KOPT-K1 (cell line): ENCODE measurements around the gene QPCTL.
"Not testable (repeated sequence)": the region's sequence is repeated elsewhere in the genome, so short reads cannot be mapped to it uniquely, and the experiment has no call there.

Experiments used
- H3K27ac ChIP-seq: fragments of 200-600 bp; sonication (generic); 2 replicates; pipeline ENCODE4 v1.5.1; 2016; ENCODE audit warnings: antibody characterized with exemption, mild to moderate bottlenecking, low read depth, low read length; ENCODE audit not compliant: poor library complexity, severe bottlenecking
- H3K36me3 ChIP-seq: fragments of 200-600 bp; sonication (generic); 2 replicates; pipeline ENCODE4 v1.5.1; 2017; ENCODE audit warnings: antibody characterized with exemption, mild to moderate bottlenecking, low read length, moderate library complexity; ENCODE audit not compliant: insufficient read depth
- H3K9me3 ChIP-seq: fragments of 200-600 bp; sonication (generic); 2 replicates; pipeline ENCODE4 v1.5.1; 2017; ENCODE audit warnings: antibody characterized with exemption, low read length, mild to moderate bottlenecking; ENCODE audit not compliant: insufficient read depth, poor library complexity, severe bottlenecking

The QPCTL gene

GRCh38 chr19:45664575-45664974, 27.9 kb upstream of the QPCTL start:
- no peaks in the 10 kb centered on the region for H3K9me3 ChIP-seq
- no peaks in the 10 kb centered on the region for H3K36me3 ChIP-seq
- no peak overlapping the region for H3K27ac ChIP-seq

- no peak within 1 kb of the TSS for H3K27ac ChIP-seq
These were observed 24.7 kb upstream of the QPCTL start, which contains the start of gene GIPR for GRCh38 chr19:45667620-45668341. Gene GIPR (plus strand): TSS chr19:45668221. CDS start chr19:45669521, 1,300 bp downstream.

GRCh38 chr19:45668342-45668871, 24.1 kb upstream of the QPCTL start:
- H3K27ac ChIP-seq: no peak overlapping the region
- no peaks in the 10 kb centered on the region for H3K36me3 ChIP-seq
- H3K9me3 ChIP-seq: no peaks in the 10 kb centered on the region

More at GRCh38 chr19:45667620-45668341, 24.7 kb upstream of the QPCTL start, which contains the start of gene GIPR:
- Histone ChIP-seq H3K36me3 (no peaks in the 10 kb centered on the region), H3K9me3 (no peaks in the 10 kb centered on the region)

DNA sequence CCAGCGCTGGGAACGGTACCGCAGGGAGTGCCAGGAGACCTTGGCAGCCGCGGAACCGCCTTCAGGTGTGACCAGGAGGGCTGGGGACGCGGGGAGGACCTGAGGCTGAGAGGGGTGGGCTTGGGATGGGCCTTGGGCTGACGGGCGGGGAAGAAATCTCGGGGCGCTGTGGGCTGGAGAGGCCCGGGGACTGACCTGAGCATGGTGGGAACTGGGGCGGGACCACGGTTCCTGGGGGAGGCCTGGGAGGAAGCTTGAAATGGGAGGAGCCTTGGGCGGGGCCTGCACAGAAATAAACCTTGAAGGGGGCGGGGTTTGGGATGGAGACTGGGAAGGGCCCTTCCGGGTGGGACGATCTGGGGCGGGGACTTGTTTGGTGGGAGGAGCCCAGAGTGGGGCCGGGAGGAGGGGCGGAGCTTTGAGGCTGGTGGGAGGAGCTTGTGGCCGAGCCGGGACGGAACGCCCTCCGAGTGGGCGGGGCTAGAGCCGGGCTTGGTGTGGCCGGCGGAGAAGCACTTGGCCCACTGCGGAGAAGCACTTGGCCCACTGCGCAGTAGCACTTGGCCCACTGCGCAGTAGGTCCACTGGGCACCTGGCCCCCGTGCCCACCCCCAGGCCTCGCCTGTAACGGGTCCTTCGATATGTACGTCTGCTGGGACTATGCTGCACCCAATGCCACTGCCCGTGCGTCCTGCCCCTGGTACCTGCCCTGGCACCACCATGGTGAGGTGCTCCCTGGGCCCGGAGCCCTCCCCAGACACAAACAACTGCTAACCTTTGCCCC, 21.6 kb upstream of the QPCTL start:
- no peaks in the 10 kb centered on the region for H3K9me3 ChIP-seq
- no peaks in the 10 kb centered on the region for H3K36me3 ChIP-seq
- H3K27ac ChIP-seq: no peak overlapping the region

GRCh38 chr19:45674946-45675345, 17.5 kb upstream of the QPCTL start:
- no peak overlapping the region for H3K27ac ChIP-seq
- no peaks in the 10 kb centered on the region for H3K9me3 ChIP-seq
- H3K36me3 ChIP-seq: no peaks in the 10 kb centered on the region

GRCh38 chr19:45676851-45677263, 15.6 kb upstream of the QPCTL start:
- Histone ChIP-seq H3K9me3 (no peaks in the 10 kb centered on the region), H3K27ac (no peak overlapping the region), H3K36me3 (no peaks in the 10 kb centered on the region)

DNA sequence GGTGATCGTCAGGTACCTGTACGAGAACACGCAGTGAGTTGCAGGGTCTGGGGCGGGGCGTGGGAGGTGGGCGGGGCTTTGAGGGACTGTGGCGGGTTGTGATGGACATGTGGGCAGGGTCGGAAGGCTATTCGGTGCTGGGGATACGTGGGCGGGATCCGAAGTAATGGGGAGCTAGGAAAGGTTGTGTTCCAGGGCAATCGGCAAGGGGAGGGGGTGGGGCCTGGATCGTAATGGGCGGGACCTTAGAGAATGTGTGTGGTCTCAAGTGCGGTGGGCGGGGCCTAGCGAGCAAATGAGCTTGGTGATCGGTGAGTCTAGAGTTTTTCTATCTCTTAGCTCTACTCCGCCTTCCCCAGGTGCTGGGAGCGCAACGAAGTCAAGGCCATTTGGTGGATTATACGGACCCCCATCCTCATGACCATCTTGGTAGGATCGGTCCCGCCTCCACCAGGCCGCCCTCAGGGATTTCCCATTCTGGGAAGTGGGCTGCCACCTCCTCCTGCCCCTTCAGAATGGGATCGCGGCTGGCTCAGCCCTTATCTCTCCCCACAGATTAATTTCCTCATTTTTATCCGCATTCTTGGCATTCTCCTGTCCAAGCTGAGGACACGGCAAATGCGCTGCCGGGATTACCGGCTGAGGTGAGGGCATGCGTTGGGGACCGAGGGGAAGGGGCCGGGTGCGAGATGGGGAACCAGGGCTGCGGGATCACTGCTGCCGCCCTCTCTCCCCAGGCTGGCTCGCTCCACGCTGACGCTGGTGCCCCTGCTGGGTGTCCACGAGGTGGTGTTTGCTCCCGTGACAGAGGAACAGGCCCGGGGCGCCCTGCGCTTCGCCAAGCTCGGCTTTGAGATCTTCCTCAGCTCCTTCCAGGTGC, 14.9 kb upstream of the QPCTL start:
- Histone ChIP-seq H3K27ac (no peak overlapping the region), H3K9me3 (no peaks in the 10 kb centered on the region), H3K36me3 (no peaks in the 10 kb centered on the region)

DNA sequence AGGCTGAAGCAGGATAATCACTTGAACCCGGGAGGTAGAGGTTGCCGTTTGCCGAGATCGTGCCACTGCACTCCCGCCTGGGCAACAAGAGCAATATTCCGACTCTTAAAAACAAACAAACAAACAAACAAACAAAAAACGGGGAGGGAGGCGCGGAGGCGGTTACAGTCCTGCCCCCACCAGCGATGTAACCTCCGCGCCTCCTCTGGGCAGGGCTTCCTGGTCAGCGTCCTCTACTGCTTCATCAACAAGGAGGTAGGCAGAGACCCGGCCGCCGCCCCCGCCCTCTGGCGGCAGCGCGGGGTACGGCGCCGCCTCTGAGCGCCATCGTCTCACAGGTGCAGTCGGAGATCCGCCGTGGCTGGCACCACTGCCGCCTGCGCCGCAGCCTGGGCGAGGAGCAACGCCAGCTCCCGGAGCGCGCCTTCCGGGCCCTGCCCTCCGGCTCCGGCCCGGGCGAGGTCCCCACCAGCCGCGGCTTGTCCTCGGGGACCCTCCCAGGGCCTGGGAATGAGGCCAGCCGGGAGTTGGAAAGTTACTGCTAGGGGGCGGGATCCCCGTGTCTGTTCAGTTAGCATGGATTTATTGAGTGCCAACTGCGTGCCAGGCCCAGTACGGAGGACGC, 11.0 kb upstream of the QPCTL start:
- Histone ChIP-seq H3K36me3 (peaks cover 38% of the 10 kb centered on the region), H3K27ac (peak overlapping the region; percentile 22)

GRCh38 chr19:45682117-45682516, 10.3 kb upstream of the QPCTL start:
- Histone ChIP-seq H3K9me3 (no peaks in the 10 kb centered on the region), H3K36me3 (peaks cover 45% of the 10 kb centered on the region), H3K27ac (peak overlapping the region; percentile 22)

More for the DNA sequence above, 11.0 kb upstream of the QPCTL start:
- no peaks in the 10 kb centered on the region for H3K9me3 ChIP-seq

DNA sequence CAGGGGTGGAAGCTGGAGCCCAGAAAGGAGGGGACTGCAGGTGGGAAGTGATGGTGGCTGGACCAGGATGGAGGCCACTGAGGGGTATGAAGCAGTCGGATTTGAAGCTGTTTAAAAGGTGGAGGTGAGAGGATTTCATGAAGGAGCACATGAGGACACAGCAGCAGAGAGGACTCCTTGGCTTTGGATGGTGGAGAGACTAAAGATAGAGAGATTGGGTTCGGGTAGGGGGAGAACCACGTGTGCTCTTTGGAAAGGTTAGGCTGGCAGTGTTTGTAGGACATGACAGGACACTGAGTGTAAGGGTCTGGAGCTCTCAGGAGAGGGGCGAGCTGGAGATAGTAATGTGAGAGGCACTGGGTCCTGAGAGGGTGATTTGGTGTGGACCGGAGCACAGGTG, 9.6 kb upstream of the QPCTL start:
- Histone ChIP-seq H3K27ac (no peak overlapping the region), H3K36me3 (peaks cover 52% of the 10 kb centered on the region), H3K9me3 (no peaks in the 10 kb centered on the region)

DNA sequence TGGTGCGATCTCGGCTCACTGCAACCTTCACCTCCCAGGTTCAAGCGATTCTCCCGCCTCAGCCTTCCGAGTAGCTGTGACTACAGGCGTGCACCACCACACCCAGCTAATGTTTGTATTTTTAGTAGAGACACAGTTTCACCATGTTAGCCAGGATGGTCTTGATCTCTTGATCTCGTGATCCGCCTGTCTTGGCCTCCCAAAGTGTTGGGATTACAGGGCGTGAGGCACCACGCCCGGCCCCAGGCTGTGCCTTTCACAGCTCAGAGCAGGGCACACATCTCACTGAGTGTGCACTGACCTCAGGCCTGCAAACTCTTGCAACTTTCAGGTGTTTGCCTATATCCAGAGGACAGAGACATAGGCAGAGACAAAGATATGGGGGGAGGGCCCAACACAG, 7.4 kb upstream of the QPCTL start:
- H3K27ac ChIP-seq, H3K9me3 ChIP-seq: not testable (repeated sequence)
- peaks cover 72% of the 10 kb centered on the region for H3K36me3 ChIP-seq

DNA sequence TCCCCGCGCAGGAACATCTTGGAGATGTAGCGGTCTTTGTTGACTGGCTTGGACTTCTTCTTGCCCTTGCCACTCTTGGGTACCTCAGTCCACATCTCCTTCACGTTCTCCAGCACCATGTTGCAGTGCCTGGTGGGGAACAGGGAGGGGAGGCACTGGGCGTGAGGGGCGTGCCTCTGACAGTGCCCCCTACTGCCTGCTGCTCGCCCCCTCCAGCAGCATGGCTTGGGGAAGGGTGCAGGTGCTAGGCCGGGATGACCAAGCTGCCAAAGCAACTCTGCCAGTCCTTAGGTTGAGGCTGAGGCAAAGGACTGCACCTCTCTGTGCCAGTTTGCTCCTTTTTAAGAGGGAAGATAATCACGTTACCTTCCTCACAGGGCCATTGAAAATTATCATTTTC, 4.9 kb upstream of the QPCTL start:
- no peak overlapping the region for H3K27ac ChIP-seq
- H3K9me3 ChIP-seq: no peaks in the 10 kb centered on the region
- peaks cover 72% of the 10 kb centered on the region for H3K36me3 ChIP-seq

GRCh38 chr19:45691516-45692186, 815 bp upstream of the QPCTL start, which contains the start of gene SNRPD2:
Gene SNRPD2 (minus strand): TSS chr19:45691953. CDS start chr19:45691888, 65 bp downstream.
- H3K9me3 ChIP-seq: no peaks in the 10 kb centered on the region
- H3K27ac ChIP-seq: peak within 1 kb of the TSS; percentile 76
- H3K36me3 ChIP-seq: peaks cover 54% of the 10 kb centered on the region
